ENCODE results near the gene SLC9A8. TPM values are rescaled to one million over a fixed set of nuclear protein-coding genes. Genes with fewer than 3 reads are reported as not detected.
A peak's percentile ranks its signal among the peaks of the same experiment; 100 is the strongest.

SLC9A8 gene
- total and polyA plus RNA-seq, 2 of the 8 experiments (the other 6 are each of a cell fraction or from before 2014, with no cell fraction given), result 3.2 to 6.2 TPM

DNA sequence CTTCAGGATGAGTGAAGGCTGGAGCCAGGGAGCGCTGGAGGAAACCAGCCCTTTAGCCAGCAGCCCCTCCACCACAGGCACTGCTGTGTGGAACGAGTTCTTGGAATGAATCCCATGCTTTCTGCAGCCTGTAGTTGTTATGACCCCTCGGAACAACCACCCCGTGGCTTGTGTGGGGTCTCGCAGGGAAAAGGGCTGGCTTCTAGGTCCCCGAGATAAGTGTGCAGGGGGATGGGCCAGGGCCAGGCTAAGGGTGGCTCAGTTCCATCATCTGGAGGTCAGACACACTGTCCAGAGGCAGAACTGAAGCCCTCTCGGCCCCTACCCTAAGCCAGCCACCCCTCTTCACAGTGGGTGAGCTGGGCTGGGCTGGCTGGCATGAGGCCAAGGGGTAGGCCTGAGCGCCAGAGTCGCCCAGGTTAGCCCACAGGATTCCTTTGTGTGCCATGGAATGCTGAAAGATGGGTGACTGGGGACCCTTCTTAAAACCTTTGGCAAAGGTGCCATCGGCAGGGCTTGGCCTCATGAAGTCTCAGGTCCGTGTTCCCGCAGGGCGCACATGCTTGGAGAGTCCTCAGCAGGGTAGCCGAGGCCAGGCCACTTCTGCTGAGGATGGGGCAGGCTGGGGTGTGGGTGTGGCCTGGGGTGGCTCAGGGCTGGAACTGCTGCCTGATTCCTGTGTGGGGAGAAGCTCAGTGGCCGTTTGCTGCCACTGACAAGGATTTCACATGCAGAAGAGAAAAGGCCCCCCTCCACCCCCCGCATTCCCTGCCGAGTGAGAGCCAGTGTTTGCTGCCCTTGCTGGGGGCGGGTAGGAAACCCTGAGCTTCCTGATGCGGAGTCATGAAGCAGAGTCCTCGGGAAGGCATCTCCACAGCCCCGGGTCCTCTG lies 78.1 kb downstream of the SLC9A8 start:
- Histone ChIP-seq H3K79me2 (ENCODE audit: control insufficient read depth in 1 of 2, insufficient read depth in 2 of 2, low read length in 2 of 2) (no peaks in the 10 kb centered on the region), H3K9me3 (ENCODE audit: insufficient read depth in 2 of 2, low read depth in 1 of 2, low read length in 1 of 2) (no peaks in the 10 kb centered on the region), H4K8ac (ENCODE audit: extremely low read depth, insufficient read depth, low read length) (peak overlapping the region; percentile 72; the same call in 1 of the 2 replicates), H3K27ac (ENCODE audit: low read depth, low read length) (no peak overlapping the region), H2BK20ac (ENCODE audit: low read length) (no peak overlapping the region), H3K56ac (replicated peaks; ENCODE audit: insufficient read length, low read depth, low read length) (no peak overlapping the region), H3K23me2 (ENCODE audit: low read depth, low read length) (no peaks in the 10 kb centered on the region), H3K36me3 (ENCODE audit: control insufficient read depth in 2 of 4, insufficient read depth in 4 of 4, low read length in 3 of 4) (no peaks in the 10 kb centered on the region), H2BK12ac (ENCODE audit: low read depth, low read length) (no peak overlapping the region), H3K4me3 (ENCODE audit: extremely low read depth in 1 of 4, insufficient read depth in 2 of 4, low read depth in 3 of 4, low read length in 4 of 4) (no peak overlapping the region), H3K14ac (ENCODE audit: insufficient read length) (no peak overlapping the region), H2AK5ac (ENCODE audit: low read depth, low read length) (0 out of 2 replicates have a peak overlapping the region, but pooled peaks have one; percentile 10), H3K23ac (ENCODE audit: insufficient read length) (no peak overlapping the region), H2BK120ac (replicated peaks; ENCODE audit: low read depth, low read length) (no peak overlapping the region), H4K20me1 (replicated peaks in 1 of 2; ENCODE audit: control insufficient read depth in 1 of 2, insufficient read depth in 2 of 2, low read length in 2 of 2) (peaks cover under 1 to 4% of the 10 kb centered on the region in 2 experiments), H3K9ac (replicated peaks in 1 of 4; ENCODE audit: extremely low read depth in 1 of 4, low read depth in 3 of 4, low read length in 3 of 4) (no peak overlapping the region), H4K5ac (ENCODE audit: insufficient read length, low read depth, low read length) (no peak overlapping the region), H3K27me3 (replicated peaks in 1 of 4; ENCODE audit: control insufficient read depth in 3 of 4, extremely low read depth in 1 of 4, insufficient read depth in 3 of 4, low read length in 3 of 4) (no peaks in the 10 kb centered on the region), H3K4me1 (replicated peaks in 1 of 4; ENCODE audit: control insufficient read depth in 3 of 4, insufficient read depth in 4 of 4, low read length in 3 of 4) (peaks cover 0 to 19% (median 11%) of the 10 kb centered on the region in 4 experiments; a peak in 5 of 7 replicates), H3K4ac (replicated peaks; ENCODE audit: insufficient read length, low read depth, low read length) (no peak overlapping the region), H4K91ac (replicated peaks; ENCODE audit: insufficient read length, low read length) (peak overlapping the region; percentile 15), H2BK5ac (ENCODE audit: low read depth, low read length) (no peak overlapping the region), H3K4me2 (ENCODE audit: insufficient read depth in 1 of 2, low read depth in 2 of 2, low read length in 2 of 2) (no peak overlapping the region), H3K18ac (ENCODE audit: extremely low read depth, low read length) (no peak overlapping the region), H3K79me1 (ENCODE audit: low read depth, low read length) (no peaks in the 10 kb centered on the region), H2BK15ac (ENCODE audit: low read length) (no peak overlapping the region), H2AFZ (ENCODE audit: low read length) (no peak overlapping the region)
- FAIRE-seq, result no peak
- WGBS, 2 experiments (ENCODE audit: extremely low coverage in 1 of 2, insufficient coverage in 1 of 2, insufficient read length in 1 of 2, insufficient replicate concordance in 2 of 2, low coverage in 1 of 2, low lambda C conversion rate in 2 of 2, missing lambda C conversion rate in 1 of 2), result 79% methylated on average over 21 of the region's 21 CpGs; no CpG with 5 or more reads in 1 of the 2 experiments
- ChIA-PET CTCF (ENCODE audit: partially characterized antibody) (interaction anchor here (0.5 to 12.8 kb wide), 26 partner anchors 16 to 659 kb away, joined by 3 to 199 read pairs (median 5); partner anchors contain the start of gene SLC9A8), POLR2A (ENCODE audit: partially characterized antibody) (interaction anchor here (1.5 to 3.5 kb wide), 3 partner anchors 12 to 24 kb away, joined by 3 to 17 read pairs (median 7); partner anchors contain the start of gene SPATA2)
- no peak for DNase-seq (ENCODE audit: low read depth in 1 of 2, low spot score in 2 of 2)
- no peak for TF ChIP-seq NRF1 (IDR thresholded peaks at IDR 0.05; ENCODE audit: low read depth, low read length)
- TF ChIP-seq TEAD4 (IDR thresholded peaks at IDR 0.05; ENCODE audit: low read depth, low read length), result no peak
- TF ChIP-seq SP4 (IDR thresholded peaks at IDR 0.05; ENCODE audit: low read length), result no peak
- TF ChIP-seq SRF (IDR thresholded peaks at IDR 0.05; ENCODE audit: low read depth, low read length), result no peak
- TF ChIP-seq YY1 (IDR thresholded peaks at IDR 0.05; ENCODE audit: low read depth, low read length), result no peak
- no peak for TF ChIP-seq HDAC2 (IDR thresholded peaks at IDR 0.05; ENCODE audit: borderline replicate concordance in 1 of 2, low read depth in 2 of 2, low read length in 2 of 2)
- no peak for TF ChIP-seq CHD1 (IDR thresholded peaks at IDR 0.05; ENCODE audit: low read depth, low read length)
- no peak for TF ChIP-seq CBX5 (IDR thresholded peaks at IDR 0.05; ENCODE audit: low read depth, low read length)
- no peak for TF ChIP-seq KDM5A (IDR thresholded peaks at IDR 0.05; ENCODE audit: low read length)
- no peak for TF ChIP-seq EP300 (IDR thresholded peaks at IDR 0.05; ENCODE audit: borderline replicate concordance in 1 of 2, low read depth in 2 of 2, low read length in 2 of 2)
- TF ChIP-seq POU5F1 (IDR thresholded peaks at IDR 0.05; ENCODE audit: low read depth, low read length), result no peak

Measured in H1 (cell line).